Measurements from ENCODE around the gene AP4S1. TPM values are rescaled to one million over a fixed set of nuclear protein-coding genes. Genes with fewer than 3 reads are reported as not detected.

Gene AP4S1
- total RNA-seq, 4 donors from 2014 or later, result 7.2 to 36.1 (median 16.3) TPM

GRCh38 chr14:31070431-31070830 lies 45.0 kb downstream of the AP4S1 start:
- WGBS, 2 donors, result 70 to 75% methylated on average over 5 of the region's 5 CpGs
- peaks cover 0 to 52% (median 0%) of the 10 kb centered on the region in 3 donors for H3K36me3 ChIP-seq
- no peak overlapping the region for H3K4me3 ChIP-seq
- no peaks in the 10 kb centered on the region for H3K27me3 ChIP-seq
- DNase-seq (ENCODE audit: low spot score in 2 of 2), result no peak
- H3K4me1 ChIP-seq, result peaks cover 0 to 6% (median 0%) of the 10 kb centered on the region in 4 donors
- TF ChIP-seq CTCF (IDR thresholded peaks at IDR 0.05), result no peak
- TF ChIP-seq POLR2A (IDR thresholded peaks at IDR 0.05), result no peak
- no peak for TF ChIP-seq EP300 (IDR thresholded peaks at IDR 0.05)
- H3K27ac ChIP-seq, result no peak overlapping the region
- H3K9me3 ChIP-seq, result no peaks in the 10 kb centered on the region

GRCh38 chr14:31071151-31071550 lies 45.7 kb downstream of the AP4S1 start:
- Histone ChIP-seq H3K27me3 (no peaks in the 10 kb centered on the region), H3K36me3 (peaks cover 0 to 53% (median 0%) of the 10 kb centered on the region in 3 donors), H3K9me3 (no peaks in the 10 kb centered on the region), H3K27ac (no peak overlapping the region), H3K4me3 (no peak overlapping the region), H3K4me1 (peaks cover 0 to 6% (median 0%) of the 10 kb centered on the region in 4 donors)
- WGBS, 2 donors, result 96 to 98% methylated on average over 2 of the region's 2 CpGs
- DNase-seq (ENCODE audit: low spot score in 2 of 2), result no peak
- TF ChIP-seq CTCF (IDR thresholded peaks at IDR 0.05) (no peak), POLR2A (IDR thresholded peaks at IDR 0.05) (no peak), EP300 (IDR thresholded peaks at IDR 0.05) (no peak)

- 92 to 96% methylated on average over 2 of the region's 2 CpGs for WGBS, 2 donors
- Histone ChIP-seq H3K27me3 (no peaks in the 10 kb centered on the region), H3K4me1 (peaks cover 0 to 6% (median 0%) of the 10 kb centered on the region in 4 donors), H3K27ac (no peak overlapping the region), H3K36me3 (peaks cover 0 to 44% (median 0%) of the 10 kb centered on the region in 3 donors), H3K4me3 (no peak overlapping the region), H3K9me3 (no peaks in the 10 kb centered on the region)
- no peak for DNase-seq (ENCODE audit: low spot score in 2 of 2)
- TF ChIP-seq CTCF (IDR thresholded peaks at IDR 0.05) (no peak), POLR2A (IDR thresholded peaks at IDR 0.05) (no peak), EP300 (IDR thresholded peaks at IDR 0.05) (no peak)
These were observed 49.7 kb downstream of the AP4S1 start for GRCh38 chr14:31075144-31075543.

- 31 to 36% methylated on average over 2 of the region's 2 CpGs for WGBS, 2 donors
- peaks cover 0 to 27% (median 0%) of the 10 kb centered on the region in 3 donors for H3K36me3 ChIP-seq
- no peaks in the 10 kb centered on the region for H3K27me3 ChIP-seq
- H3K4me1 ChIP-seq, result peaks cover 0 to 6% (median 0%) of the 10 kb centered on the region in 4 donors
- no peak for DNase-seq (ENCODE audit: low spot score in 2 of 2)
- no peak overlapping the region for H3K27ac ChIP-seq
- no peak overlapping the region for H3K4me3 ChIP-seq
- TF ChIP-seq EP300 (IDR thresholded peaks at IDR 0.05), result no peak
- TF ChIP-seq POLR2A (IDR thresholded peaks at IDR 0.05), result no peak
- no peak for TF ChIP-seq CTCF (IDR thresholded peaks at IDR 0.05)
- H3K9me3 ChIP-seq, result no peaks in the 10 kb centered on the region
These were observed 53.3 kb downstream of the AP4S1 start for GRCh38 chr14:31078766-31079165.

GRCh38 chr14:31080056-31080455 lies 54.6 kb downstream of the AP4S1 start:
- Histone ChIP-seq H3K36me3 (peaks cover 0 to 25% (median 0%) of the 10 kb centered on the region in 3 donors), H3K27ac (no peak overlapping the region), H3K4me1 (peaks cover 0 to 6% (median 0%) of the 10 kb centered on the region in 4 donors), H3K9me3 (no peaks in the 10 kb centered on the region), H3K27me3 (no peaks in the 10 kb centered on the region), H3K4me3 (no peak overlapping the region)
- no peak for DNase-seq (ENCODE audit: low spot score in 2 of 2)
- WGBS, 2 donors, result 57 to 60% methylated on average over 3 of the region's 3 CpGs
- no peak for TF ChIP-seq EP300 (IDR thresholded peaks at IDR 0.05)
- TF ChIP-seq CTCF (IDR thresholded peaks at IDR 0.05), result no peak
- no peak for TF ChIP-seq POLR2A (IDR thresholded peaks at IDR 0.05)
